RPMI7951 (cell line): ENCODE data around the gene NOTCH3. TPM values are rescaled to one million over a fixed set of nuclear protein-coding genes. Genes with fewer than 3 reads are reported as not detected.
A peak's percentile ranks its signal among the peaks of the same experiment; 100 is the strongest.

Source experiments
- DNase-seq: peaks from one replicate; pipeline ENCODE4 v3.0.0-alpha.2; 2012; ENCODE audit warnings: low read depth
- total RNA-seq: library from RNA; depleted of rRNA; stranded (reverse); fragments of >200 nt; shearing (Covaris generic); gene quantifications from 2 replicates; pipeline ENCODE4 v1.2.3, GENCODE V29; 2014

Gene NOTCH3
- total RNA-seq, 1 experiment from 2014 or later, result 0.60 TPM

DNA sequence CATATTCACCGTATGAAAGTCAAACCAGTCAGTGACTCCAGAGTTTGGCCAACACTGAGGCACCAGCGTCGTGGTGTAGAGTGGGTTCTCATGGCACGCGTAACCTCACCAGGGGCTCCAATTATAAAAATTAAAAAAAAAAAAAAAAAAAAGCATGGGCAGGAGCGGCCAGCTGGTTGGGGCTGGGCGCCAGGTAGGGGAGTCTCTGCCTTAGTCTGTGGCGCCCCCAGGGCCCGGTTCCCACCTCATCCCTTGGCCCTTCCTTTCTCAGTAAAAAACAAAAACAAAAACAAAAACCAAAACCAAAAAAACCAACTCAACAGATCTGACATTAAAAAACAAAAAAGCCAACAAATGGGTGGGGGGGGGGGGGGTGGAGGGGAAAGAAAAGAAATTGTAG, 36.1 kb upstream of the NOTCH3 start:
- no peak for DNase-seq

DNA sequence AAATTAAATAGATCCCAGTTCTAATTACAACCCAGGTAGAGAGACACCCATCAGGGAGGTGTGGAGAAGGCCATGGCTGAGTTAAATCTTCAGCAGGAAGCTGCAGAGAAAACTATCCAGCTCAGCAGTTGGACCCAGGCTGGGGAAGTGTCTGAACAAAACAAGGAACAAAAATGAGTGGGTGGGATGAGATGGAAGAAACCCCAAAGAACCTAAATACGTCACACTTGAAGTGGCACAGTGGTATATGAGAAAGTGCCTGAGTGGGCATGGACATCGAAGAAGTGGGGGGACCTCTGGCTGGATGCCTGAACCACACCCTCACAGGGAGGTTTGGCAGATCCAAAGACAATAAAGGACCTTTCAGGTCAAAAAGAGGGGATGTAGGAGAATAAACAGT, 35.0 kb upstream of the NOTCH3 start:
- DNase-seq, result no peak

DNA sequence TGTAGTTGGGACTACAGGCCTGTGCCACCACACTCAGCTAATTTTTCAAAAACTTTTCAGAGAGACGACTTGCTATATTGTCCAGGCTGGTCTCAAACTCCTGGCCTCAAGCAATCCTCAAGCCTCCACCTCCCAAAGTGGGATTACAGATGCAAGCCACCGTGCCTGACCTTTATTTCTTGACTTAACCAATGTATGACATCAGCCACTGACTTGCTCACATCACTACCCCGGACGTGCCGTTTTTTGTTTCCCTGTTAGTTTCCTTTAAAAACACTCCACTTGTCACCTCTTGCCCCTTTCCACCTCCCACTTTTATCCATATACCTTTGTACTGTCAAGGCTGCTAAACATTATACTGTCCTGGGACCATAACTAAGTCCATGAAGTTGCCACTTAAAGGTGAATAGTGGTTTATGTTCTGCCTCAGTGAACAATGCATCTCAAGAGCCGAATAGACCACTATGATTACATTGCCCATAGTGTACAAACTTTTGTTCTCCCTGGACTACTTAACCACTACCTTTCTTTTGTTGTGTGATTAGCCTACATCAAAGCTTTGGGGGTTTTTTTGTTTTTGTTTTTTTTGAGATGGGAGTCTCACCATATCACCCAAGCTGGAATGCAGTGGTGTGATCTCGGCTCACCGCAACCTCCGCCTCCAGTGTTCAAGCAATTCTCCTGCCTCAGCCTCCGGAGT, 33.8 kb upstream of the NOTCH3 start:
- DNase-seq, result no peak

DNA sequence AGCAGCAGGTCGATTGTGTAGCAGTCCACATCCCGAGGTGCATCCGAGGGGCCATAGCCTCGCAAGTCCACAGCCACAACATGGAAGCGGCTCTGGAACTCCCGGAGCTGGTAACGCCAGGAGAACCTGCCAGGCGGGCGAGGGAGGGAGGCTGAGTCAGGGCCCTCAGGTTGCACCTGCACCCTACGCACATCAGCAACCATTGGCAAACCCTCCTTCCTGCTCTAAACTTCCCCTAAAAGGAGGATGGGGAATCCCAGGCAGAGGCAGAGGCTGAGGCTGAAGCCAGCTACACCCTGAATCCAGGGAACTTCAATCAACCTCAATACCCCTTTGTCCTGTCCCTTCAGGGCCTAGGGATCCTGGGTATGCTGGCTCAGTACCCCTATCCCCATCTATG, 30.5 kb upstream of the NOTCH3 start:
- DNase-seq, result no peak

DNA sequence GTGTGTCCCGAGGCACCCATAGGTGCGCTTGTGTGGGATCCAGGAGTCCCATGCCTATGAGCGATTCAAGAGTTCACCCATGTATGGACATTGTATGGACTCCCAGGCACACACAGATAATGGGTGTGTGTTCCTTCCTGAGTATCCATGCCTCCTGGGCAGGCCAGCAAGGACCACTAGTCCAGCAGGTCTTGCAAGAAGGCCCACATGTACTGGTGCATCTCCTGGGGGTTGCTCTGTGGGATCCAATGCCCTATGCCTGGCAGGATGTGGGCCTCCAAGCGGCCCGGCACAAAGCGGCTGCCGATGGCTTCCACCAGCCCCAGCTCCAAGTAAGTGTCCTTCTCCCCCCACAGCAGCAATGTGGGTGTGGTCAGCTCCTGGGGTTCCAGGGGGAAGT, 26.5 kb upstream of the NOTCH3 start:
- DNase-seq, result no peak

DNA sequence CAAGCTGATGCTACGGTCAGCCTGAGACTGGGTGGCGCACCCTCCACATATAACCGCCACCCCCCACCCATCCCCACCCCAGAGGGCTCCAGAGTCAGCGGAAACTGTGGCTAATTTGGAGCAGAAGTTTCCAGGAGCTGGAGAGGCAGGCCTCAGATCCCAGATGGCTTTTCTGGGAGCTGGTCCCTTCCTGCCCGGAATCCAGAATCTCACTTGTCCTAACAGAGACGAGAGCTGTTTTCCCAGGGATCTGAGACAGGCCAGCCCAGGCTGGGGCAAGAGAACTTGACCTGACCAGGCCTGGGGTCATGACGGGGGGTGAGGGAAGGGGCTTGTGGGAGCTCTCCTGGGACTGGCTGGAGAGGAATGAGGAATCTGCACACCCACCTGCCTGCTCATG, 25.0 kb upstream of the NOTCH3 start:
- no peak for DNase-seq

DNA sequence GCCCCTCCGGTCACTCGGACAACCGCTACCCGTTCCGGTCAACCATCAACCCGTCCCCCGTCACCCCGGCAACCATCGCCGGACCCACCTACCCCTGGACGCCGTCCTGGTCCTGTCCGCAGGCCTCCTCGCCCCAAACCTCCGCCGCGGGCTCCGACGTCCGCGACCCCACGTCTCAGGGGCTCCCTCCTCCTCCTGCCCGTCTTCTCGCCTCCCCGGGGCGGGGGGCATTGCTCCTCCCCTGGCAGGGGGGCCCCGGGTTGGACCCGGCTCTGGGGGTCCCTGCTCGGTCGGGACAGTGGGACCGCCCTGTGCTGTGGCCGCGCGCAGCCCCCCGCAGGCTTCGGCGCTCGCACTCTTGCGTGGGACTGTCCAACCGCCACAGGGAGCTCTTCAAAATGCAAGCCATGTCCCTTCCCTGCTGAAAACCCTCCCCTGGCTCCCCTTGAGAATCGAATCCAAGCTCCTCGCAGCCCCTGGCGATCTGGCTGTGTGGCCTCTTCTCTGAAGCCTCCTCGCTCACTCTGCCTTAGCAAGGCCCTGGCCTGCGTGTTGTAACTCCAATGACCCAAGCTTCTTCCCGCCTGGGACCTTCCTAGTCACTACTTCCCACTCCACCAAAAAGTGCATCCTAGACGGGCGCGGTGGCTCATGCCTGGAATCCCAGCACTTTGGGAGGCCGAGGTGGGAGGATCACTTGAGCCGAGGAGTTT, 23.0 kb upstream of the NOTCH3 start:
- peak; percentile 25 for DNase-seq

DNA sequence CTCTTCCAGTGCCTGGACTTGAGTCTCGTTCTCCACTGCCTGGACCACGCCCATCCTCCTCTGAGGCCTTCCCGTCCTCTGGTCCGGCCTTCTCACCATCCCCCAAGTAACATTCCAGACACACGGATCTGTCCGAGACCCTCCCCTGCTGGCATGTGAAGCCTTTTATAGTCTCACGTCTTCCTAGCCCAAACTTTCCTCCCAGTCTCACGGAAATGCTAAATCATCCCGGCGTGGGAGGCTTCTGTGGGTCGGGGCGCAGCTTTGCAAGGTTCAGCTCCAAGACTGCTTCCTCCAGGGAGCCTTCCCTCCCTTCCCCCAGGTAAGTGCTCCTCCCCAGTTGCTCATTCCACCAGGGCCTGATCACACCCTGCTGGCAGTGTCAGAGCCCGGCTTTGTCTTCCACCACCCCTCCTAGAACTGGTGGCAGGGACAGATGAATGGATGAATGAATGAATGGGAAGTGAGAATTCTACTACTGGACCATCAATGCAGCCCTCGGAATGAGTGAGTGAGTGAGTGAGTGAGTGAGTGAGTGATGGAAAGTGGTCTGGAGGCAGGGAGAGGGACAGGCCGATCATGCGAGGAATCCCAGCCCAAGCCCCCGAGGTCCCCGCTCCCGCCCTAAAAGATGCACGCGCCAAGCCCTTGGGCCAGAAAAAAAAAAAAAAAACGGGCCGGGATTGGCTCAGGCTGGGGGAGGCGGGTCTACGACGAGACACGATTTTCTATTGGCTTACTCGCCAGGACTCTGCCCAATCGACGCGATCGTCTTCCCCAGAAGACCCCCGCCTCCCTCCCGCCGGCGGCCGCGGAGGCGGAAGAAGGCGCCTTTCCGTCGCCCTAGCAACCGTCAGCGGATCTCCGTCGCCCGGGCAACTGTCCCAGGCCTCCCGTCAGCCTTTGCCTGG, 22.2 kb upstream of the NOTCH3 start:
- peak; percentile 96 for DNase-seq

DNA sequence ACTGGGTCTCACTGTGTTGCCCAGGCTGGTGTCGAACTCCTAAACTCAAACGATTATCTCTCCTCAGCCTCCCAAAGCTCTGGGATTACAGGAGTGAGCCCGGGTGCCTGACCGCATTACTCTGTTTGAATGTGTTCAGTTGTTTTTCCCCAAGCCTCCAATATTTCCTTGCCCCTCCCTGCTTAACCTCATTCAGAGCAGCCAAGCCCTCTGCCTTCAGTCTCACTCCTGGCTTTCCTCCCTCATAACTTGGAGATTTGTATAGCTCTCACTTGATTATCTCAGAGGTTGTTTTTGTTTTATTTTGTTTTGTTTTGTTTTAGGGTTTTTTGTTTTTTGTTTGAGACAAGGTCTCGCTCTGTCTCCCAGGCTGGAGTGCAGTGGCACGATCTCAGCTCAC, 20.0 kb upstream of the NOTCH3 start:
- no peak for DNase-seq

DNA sequence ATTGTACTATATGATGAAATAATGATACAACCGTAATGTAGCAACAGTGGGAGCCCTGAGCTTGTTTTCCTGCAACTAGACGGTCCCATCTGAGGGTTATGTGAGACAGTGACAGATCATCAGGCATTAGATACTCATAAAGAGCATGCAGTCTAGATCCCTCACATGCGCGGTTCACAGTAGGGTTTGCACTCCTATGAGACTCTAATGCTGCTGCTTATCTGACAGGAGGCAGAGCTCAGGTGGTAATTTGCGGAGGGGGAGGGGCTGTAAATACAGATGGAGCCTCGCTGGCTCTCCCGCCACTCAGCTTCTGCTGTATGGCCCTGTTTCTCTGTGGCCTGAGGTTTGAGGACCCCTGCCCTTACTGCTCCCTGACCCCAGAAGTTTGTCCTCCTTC, 17.7 kb upstream of the NOTCH3 start:
- DNase-seq, result no peak

DNA sequence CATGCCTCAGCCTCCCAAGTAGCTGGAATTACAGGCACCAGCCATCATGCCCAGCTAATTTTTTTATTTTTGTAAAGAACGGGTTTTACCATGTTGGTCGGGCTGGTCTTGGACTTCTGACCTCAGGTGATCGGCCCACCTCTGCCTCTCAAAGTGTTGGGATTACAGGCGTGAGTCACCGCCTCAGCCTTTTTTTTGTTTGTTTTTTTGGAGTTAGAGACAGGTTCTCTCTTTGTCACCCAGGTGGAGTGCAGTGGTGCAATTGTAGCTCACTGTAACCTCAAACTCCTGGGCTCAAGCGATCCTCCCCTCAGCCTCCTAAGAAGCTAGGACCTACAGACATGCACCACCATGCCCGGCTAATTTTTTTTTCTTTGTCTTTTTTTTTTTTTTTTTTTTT, 15.6 kb upstream of the NOTCH3 start:
- no peak for DNase-seq

DNA sequence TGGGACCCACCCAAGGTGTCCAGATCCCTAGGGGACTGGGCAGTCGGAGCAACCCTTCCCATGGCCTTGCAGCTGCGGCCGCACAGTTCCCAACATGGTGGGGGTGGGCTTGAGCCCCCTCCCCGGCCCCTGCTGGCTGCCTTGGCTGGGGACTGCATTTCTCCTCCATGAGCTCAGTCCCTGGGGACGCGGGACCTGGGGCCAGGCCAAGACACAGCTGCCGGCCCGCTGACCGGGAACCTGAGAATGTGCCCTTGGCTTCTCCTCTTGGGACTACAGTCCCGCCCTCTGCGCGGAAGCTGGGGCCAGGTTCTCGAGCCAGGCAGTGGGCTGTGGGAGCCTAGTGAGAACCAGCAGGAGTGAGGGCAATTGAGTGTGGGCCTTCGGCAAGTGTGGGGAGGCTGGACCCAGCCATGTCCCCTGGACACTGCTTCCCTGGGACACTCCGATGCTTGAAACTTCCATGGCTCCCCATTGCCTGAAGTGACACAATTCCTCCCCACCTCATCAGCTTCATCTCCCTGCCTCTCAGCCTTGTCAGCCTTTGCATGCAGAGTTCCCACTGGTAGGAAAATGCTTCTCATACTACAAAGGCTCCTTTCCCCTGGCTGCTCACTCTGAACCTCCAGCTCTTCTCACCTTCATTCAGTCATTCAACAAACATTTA, 13.1 kb upstream of the NOTCH3 start:
- no peak for DNase-seq

DNA sequence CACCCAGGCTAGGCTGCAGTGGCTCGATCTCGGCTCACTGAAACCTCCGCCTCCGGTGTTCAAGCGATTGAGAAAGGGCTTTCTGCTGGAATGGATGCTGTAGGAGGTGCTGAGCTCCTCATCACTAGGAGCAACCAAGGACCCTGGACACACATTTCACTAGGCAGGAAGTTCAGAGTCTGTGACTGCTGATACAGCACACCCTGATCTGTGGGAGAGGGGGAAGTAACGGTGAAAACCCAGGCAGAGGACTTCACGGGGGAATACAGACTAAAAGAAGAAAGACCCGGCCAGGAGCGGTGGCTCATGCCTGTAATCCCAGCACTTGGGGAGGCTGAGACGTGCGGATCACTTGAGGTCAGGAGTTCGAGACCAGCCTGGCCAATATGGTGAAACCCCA, 11.9 kb upstream of the NOTCH3 start:
- DNase-seq, result no peak

DNA sequence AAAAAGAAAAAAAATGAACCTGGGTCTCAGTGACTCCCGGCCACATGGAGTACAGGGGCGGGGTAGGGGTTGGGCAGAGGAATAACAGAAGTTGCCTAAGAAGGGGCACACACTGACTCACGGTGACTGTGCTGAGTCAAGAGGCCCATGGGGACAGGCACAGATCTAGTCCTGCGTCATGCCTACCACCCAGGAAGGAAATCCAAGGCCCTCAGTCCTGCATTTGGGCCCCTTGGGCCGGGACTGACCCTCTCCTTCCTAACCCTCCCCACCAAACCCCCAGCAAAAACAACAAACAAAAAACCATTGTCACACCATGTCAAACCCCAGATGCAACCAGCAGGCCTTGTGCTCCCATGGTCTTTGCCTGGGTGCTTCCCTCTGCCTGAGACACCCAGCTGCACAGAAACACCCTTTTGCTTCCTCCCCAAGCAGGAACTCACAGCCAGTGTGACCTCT, 9.6 kb upstream of the NOTCH3 start:
- peak; percentile 82 for DNase-seq

DNA sequence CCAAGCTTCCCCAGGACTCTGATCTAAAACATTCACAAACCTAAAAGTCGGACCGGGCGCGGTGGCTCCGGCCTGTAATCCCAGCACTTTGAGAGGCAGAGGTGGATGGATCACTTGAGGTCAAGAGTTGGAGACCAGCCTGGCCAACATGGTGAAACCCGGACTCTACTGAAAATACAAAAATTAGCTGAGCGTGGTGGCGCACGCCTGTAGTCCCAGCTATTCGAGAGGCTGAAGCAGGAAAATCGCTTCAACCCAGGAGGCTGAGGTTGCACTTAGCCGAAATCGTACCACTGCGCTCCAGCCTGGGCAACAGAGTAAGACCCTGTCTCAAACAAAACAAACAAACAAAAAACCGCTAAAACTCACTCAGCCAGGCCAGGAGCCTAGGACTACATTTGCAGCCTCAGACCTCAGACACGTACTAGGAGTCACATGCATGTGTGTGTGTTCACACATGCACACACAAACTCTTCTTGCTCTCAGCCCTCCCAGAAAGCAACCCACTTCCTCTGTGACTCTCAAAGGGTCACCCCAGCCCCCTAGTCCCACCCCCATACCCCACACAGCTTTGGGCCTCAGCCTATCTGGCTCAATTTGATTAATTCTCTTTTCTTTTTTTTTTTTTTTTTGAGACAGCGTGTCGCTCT, 704 bp upstream of the NOTCH3 start:
- DNase-seq, result no peak

DNA sequence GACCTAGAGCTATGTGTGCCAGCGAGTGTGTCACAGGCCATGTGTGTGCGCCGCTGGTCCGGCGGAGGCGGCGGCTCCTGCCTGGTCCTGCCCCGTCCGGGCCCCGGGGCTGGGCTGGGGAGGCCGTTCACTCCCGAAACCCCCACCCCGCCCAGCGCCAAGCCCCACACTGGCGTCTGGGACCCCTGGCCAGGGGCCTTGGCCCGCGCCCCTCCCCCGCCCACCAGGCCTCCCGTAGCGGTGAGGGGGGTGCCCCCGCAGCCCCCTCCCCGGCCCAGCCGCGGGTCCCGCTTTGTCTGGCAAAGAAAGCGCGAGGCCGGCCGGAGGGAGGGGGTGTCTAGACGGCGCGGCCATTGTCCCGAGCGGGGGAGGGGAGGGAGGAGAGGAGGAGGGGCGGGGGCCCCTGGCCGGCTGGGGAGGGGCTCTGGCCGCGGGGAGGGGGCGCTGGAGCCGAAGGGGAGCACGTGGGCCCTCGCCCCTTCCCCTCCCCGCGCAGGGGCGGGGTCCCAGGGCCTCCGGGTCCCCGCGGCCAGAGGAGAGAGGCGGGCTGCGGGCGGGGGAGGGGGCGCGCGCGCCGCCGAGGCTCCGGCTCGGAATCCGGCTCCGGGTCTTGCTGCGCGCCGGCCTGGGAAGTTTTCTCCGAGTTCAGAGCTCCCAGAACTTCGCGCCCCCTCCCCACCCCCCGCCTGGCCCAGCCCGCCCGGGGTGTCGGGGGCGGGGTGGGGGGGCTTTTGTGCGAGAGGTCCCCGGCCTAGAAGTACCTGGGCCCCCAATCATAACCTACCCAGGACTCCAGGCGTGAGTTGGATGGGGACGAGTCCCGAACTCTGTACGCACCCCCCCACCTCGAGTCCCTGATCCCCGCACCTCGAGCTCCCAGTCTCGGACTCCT, 888 bp downstream of the NOTCH3 start:
- DNase-seq, result no peak

DNA sequence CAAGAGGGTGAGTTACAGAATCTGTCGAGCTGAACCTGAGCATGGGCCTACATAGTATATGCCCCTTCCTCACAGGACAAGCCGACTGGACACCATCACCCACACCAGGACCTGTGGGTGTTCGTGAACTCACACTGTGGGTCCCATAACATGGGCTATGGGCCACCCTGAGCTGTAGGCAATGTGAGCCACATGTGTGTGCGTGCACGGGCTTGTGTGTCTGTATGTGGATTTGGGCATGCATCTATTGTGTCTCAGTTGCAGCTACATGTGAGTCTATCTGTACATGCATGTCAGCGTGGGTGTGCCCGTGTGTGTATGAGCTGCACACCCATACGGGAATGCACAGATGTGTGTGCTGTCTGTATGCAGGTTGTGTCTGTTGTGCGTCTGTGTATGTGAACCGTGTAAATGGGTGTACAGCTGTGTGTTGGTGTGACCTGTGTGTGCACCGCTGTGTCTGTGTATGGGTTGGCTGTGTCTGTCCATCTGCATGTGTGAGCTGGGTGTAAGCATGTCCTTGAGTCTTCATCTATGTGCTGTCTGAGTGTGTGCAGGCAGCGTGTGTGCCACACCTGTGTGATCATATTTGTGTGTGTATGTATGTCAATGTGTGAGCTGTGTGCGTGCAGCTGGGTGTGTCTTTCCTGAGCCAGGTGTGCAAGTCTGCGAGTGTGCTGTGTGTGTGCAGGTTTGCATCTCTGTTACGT, 1.7 kb downstream of the NOTCH3 start:
- DNase-seq, result no peak

DNA sequence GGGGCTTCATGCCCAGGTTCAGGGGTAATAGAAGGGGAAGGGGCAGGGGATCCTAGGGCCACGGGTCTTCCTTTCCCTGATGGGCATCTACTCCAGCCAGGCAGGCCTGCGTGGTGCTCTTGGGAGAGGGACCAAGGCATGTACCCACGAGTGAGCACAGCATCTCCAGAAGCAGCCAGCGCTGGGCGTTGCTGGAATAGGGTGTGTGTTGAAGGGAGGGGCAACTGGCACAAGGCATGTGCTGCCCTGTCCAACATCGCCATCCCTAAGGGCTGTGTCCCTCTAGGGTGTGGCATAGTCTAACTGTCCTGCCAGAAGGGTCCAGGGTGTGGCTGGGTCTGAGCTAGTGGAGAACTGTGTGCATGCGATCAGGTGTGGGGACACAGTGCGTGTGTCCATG, 2.9 kb downstream of the NOTCH3 start:
- no peak for DNase-seq

DNA sequence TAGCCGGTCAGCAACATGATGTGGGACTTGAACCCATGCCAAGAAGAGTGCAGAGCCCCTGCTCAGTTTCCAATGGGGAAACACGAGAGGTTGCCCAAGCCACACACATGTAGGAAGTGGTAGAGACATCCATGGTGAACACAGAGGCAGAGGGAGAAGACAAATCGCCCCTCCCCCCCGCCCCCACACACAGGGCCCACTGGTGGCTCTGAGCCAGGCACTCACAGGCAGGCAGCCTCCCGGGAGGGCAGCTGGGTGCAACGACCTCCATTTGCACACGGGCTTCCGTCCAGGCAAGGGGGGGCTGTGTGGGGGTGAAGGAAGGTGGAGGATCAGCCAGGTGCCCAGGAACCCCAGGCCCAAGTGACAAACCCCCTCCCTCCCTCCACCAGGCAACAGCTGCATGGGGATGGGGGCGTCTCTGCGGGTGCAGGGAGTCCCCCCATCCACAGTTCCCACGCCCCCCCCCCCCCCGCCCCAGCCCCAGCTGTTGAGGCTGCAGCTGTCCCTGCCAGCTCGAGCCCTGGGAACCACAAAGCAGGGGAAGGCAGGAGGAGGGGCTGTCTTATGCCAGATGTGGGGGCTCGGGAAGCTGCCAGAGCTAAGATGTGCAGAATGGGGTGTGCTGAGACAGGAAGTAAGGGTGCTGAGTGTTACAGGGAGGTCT, 3.4 kb downstream of the NOTCH3 start:
- DNase-seq, result peak; percentile 30
